HEK293T (cell line): ENCODE data around the gene MACROD2.
"Not testable (repeated sequence)": the region's sequence is repeated elsewhere in the genome, so short reads cannot be mapped to it uniquely, and the experiment has no call there.

ENCODE experiments used
- ARNT ChIP-seq: fragments of 450-650 bp; IDR thresholded peaks from 2 replicates; pipeline ENCODE4 v1.6.1; 2017; ENCODE audit warnings: mild to moderate bottlenecking
- BHLHE40 ChIP-seq: fragments of 450-650 bp; IDR thresholded peaks from 2 replicates; pipeline ENCODE4 v1.6.1; 2016; ENCODE audit warnings: mild to moderate bottlenecking, moderate library complexity, borderline replicate concordance
- CTBP1 ChIP-seq: fragments of 450-650 bp; IDR thresholded peaks from 2 replicates; pipeline ENCODE4 v1.6.1; 2016; ENCODE audit warnings: borderline replicate concordance
- ELF4 ChIP-seq: fragments of 450-650 bp; IDR thresholded peaks from 2 replicates; pipeline ENCODE4 v1.6.1; 2017; ENCODE audit warnings: antibody characterized with exemption
- FOXA1 ChIP-seq: fragments of 450-650 bp; IDR thresholded peaks from 2 replicates; pipeline ENCODE4 v1.6.1; 2016; ENCODE audit warnings: mild to moderate bottlenecking
- FOXK2 ChIP-seq: fragments of 450-650 bp; IDR thresholded peaks from 2 replicates; pipeline ENCODE4 v1.6.1; 2016; ENCODE audit warnings: mild to moderate bottlenecking
- FOXM1 ChIP-seq: fragments of 450-650 bp; IDR thresholded peaks from 2 replicates; pipeline ENCODE4 v1.6.1; 2017; ENCODE audit warnings: mild to moderate bottlenecking, borderline replicate concordance
- HDGF ChIP-seq: fragments of 450-650 bp; IDR thresholded peaks from 2 replicates; pipeline ENCODE4 v1.6.1; 2017; ENCODE audit warnings: antibody characterized with exemption, borderline replicate concordance
- L3MBTL2 ChIP-seq: fragments of 450-650 bp; conservative IDR thresholded peaks from 2 replicates; pipeline ENCODE4 v1.6.1; 2016; ENCODE audit warnings: mild to moderate bottlenecking
- NFRKB ChIP-seq: fragments of 450-650 bp; IDR thresholded peaks from 2 replicates; pipeline ENCODE4 v1.6.1; 2016; ENCODE audit warnings: mild to moderate bottlenecking, moderate library complexity
- SP1 ChIP-seq: fragments of 450-650 bp; IDR thresholded peaks from 2 replicates; pipeline ENCODE4 v1.6.1; 2017
- SUZ12 ChIP-seq: fragments of 450-650 bp; IDR thresholded peaks from 2 replicates; pipeline ENCODE4 v1.6.1; 2016; ENCODE audit warnings: mild to moderate bottlenecking
- TARDBP ChIP-seq: fragments of 450-650 bp; IDR thresholded peaks from 2 replicates; pipeline ENCODE4 v1.6.1; 2016
- ZNF384 ChIP-seq: fragments of 450-650 bp; IDR thresholded peaks from 2 replicates; pipeline ENCODE4 v1.6.1; 2016

DNA sequence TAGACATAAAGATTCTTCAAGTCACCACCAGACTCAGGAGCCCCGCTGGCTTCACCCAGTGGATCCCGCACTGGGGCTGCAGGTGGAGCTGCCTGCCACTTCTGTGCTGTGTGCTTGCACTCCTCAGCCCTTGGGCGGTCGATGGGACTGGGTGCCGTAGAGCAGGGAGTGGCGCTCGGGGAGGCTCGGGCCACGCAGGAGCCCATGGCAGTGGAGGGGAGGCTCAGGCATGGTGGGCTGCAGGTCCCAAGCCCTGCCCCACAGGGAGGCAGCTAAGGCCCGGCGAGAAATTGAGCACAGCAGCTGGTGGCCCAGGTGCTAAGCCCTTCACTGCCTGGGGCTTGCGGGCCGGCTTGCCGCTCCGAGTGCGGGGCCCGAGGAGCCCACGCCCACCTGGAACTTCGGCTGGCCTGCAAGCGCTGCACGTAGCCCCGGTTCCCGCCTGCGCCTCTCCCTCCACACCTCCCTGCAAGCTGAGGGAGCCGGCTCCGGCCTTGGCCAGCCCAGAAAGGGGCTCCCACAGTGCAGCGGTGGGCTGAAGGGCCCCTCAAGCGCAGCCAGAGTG lies 49.5 kb downstream of the MACROD2 start:
- TF ChIP-seq SP1, HDGF, CTBP1, ELF4, ZNF384, TARDBP, FOXA1, SUZ12, BHLHE40, L3MBTL2, FOXM1, ARNT, NFRKB, FOXK2: not testable (repeated sequence)
